Measurements from ENCODE around the gene MARCHF5.
A peak's percentile ranks its signal among the peaks of the same experiment; 100 is the strongest.

The MARCHF5 gene, protein sequence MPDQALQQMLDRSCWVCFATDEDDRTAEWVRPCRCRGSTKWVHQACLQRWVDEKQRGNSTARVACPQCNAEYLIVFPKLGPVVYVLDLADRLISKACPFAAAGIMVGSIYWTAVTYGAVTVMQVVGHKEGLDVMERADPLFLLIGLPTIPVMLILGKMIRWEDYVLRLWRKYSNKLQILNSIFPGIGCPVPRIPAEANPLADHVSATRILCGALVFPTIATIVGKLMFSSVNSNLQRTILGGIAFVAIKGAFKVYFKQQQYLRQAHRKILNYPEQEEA

DNA sequence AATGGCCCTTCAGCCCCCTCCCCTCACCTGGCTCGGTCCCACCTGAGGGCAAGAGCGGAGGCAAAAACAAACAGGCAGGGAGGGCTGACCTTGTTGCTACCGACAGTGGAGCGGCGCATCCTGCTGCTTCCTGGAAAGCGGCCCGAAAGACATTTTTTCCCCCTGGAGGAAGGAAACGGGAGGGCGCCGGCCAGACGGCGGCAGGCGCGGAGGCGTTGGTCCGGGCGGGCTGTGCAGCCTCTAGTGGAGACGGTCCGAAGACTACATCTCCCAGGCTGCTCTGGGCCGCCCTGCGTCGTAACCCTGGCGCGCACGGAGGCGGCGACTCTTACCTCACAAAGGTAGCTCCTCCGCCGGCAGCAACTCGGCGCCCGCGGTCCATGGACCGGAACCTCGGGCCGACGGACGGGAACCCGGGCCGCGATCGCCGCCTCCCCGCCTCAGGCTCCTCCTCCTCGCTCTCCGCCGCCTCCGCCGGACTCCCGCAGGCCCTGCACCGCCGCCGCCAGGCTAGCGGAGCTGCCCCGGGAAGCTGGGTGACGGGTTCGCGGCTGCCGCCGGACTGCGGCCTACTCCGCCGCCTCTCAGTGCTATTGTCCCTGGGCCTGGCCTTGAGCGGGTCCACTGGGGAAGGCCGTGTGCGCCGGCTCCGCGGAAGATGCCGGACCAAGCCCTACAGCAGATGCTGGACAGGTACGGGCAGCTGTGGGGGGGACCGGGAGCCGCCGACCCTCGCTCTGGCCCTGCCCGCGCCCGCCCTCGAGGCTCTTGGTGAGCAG, at the start of gene MARCHF5, which contains the start of gene CPEB3:
MARCHF5 (plus strand) TSS at position 331 of the 779 bp plus-strand sequence; CDS start at position 659, 328 bp downstream.
CPEB3 (minus strand) TSS at position 242 of the 779 bp plus-strand sequence. CDS start 50,728 bp downstream, outside the sequence.
- DNase-seq (ENCODE audit: low spot score), result peak; percentile 97

DNA sequence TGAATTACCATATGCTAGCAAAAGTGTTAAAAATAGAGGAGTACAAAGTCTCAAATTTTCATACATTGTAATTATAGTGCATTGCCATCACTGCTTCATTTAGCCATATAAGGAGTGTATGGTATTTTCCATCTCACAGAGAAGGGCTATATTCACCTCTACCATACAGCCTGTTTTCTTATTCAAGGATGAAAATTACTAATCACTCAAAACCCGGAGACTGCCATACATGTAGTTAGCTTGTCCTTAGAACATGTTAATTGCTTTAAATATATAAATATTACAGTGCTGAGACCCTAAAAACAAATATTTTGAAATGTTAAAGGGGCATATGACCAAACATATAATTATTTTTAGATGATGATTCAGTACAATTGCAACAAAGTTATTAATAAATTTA, 49.5 kb upstream of the MARCHF5 start:
- no peak for DNase-seq (ENCODE audit: low spot score)

DNA sequence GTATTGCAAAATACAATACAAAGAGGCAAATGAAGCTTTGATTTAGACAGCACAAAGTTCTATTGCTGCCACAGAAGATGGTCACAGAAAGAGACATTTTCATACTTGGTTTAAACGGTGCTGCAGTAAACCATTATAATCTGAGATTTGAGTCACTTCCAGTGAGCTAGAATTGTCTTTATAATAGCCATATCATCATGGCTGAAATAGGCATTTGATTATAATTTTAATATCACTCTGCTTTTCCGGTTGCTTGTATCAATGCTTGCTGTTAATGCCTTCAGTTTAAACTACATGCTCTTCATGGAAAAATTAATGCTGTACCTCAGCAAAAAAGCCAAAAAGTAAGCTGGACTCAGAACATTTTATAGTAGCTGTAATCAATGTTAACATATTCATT, 48.6 kb upstream of the MARCHF5 start:
- DNase-seq (ENCODE audit: low spot score), result no peak

DNA sequence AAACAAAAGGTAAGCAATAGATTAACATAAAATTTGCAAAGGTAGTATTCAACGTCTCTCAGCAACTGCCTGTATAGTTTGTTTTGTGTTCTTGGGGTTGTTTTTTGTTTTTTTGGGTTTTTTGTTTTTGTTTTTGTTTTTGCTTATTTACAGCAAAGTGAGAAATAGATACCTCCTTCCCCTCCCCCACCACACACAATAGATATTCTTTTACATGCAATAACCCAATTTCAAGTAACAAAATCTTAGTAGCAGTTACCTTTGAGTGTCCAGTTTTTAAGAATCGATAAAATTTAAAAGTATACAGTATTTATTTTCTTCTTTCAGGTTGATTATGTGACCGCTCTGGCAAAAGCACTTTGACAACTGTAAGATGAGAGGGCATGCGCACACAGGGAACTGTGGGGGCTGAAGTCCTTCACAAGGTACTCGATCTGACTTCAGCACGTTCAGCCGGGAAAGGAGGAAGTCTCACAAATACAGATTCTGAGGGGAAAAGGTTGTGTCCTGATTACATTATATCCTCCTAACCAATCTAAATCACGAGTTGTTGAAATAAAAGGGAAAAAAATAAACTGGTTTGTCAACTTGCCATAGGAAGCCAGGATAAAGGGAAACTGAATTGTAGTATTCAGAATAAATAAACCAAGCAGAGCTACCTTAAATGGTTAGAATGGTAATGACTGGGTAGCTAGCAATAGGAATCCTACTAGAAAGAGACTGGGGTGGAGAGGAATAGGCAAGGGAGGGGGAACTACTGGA, 47.9 kb upstream of the MARCHF5 start:
- peak; percentile 91 for DNase-seq (ENCODE audit: low spot score)

DNA sequence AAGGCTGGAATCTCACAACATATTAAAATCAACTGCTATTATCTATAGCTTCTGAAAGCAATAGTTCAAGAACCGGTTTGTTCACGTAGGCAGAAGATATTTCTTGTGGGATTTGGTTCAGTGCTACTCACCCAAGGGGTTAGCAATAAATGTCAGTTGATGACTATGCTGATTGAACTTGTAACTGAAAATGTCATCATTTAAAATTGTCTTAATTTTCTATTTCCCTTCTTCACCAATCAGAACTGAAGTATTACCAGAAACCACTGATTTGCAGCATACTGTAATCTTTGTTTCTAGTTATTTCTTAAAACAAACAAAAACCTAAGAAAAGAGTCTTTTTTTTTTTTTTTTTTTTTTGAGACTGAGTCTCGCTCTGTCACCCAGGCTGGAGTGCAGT, 46.2 kb upstream of the MARCHF5 start:
- no peak for DNase-seq (ENCODE audit: low spot score)

DNA sequence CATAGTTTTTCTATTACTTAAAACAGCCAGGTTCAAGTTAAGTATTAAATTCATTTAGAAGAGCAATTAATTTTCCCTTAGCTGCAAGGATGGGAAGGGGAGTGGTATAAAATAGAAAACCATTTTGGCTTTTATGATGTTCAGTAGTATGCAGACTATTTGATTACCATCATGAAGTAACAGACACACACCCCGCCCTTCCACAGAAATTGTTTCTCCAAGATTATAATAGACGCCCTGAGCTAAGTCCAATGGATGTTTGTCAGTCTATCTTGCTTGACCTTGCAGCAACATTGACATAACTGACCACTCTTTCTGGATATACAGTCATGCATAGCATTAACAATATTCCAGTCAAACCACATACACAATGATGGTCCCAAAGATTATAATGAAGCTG, 42.4 kb upstream of the MARCHF5 start:
- DNase-seq (ENCODE audit: low spot score), result no peak

DNA sequence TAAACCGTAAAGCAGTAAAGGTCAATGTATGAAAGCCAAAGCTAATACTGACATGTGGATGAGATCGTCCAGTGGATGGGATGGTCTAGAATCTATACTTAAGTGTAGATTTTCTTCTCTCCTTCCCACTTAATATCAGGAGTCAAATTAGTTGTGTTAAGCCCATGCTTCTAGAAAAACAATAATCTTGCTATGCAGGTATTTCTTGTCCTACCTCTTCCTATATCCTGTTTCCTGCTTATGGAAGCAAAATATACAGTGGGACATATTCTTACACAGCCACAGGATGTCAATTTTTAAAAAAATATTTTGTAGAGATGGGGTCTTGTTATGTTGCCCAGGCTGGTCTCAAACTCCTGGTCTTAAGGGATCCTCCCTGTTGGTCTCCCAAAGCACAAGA, 27.6 kb upstream of the MARCHF5 start:
- DNase-seq (ENCODE audit: low spot score), result no peak

DNA sequence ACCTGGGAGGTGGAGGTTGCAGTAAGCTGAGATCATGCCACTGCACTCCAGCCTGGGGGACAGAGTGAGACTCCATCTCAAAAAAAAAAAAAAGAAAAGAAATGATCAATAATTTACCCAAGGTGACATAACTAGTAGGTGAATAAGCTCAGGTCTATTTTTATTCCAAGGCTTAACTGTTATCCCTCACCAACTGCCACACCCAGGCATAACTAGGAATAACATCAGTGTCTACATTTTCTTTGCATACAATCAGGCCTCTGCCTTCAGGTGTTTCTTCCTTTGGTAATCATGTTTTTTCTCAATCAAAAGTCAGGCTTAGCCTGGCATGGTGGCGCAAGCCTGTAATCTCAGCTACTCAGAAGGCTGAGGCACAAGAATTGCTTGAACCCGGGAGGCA, 26.7 kb upstream of the MARCHF5 start:
- DNase-seq (ENCODE audit: low spot score), result no peak

DNA sequence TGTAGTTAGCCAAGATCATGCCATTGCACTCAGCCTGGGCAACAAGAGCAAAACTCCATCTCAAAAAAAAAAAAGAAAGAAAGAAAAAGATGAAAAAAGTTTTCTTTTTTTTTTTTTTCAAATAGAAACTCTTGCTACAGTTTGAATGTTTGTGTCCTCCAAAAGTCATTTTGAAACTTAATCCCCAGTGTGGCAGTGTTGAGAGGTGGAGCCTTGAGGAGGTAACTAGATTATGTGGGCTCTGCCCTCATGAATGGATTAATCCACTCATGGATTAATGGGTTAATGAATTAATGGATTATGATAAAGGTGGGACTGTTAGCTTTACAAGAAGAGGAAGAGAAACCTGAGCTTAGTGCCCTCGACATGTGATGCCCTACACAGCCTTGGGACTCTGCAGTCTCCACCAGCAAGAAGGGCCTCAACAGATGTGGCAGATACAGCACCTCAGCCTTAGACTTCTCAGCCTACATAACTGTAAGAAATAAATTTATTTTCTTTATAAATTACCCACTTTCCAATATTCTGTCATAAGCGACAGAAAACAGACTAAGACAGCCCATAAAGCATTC, 25.2 kb upstream of the MARCHF5 start:
- no peak for DNase-seq (ENCODE audit: low spot score)

DNA sequence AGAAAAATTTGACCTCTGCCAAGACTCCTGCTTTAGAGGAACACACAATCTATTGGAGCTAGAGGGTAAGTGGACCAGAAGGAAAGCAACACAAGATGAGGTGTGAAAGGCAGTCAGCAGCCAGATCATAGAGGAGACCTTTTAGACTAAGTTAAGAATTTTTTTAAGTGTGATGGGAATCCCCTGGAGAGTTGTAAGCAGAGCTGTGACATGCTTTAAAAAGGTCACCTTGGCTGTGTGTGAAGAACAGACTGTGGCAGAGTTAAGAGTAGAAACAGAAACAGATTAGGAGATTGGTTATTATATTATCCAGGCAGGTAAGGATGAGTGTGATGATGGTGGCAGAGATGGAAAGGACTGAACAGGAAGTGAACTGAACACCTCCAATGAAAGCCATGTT, 23.6 kb upstream of the MARCHF5 start:
- no peak for DNase-seq (ENCODE audit: low spot score)

DNA sequence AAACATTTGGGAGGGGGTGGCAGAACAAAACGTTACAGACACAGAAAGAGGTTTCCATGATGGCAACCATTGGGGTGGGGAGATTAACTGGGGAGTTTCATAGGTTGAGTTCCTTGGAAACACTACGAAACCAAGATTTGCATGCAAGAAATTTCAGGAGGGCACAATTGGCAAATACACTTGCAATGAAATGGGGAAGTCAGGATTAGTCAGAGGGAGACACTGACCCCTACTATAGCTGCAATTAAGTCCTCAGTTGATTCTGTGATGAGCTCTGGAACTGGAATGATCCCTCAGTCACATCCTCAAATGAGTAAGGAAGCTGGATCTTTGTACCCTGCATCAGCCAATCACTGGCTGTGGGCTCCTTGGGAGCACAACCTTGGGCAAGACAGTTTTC, 22.2 kb upstream of the MARCHF5 start:
- no peak for DNase-seq (ENCODE audit: low spot score)

DNA sequence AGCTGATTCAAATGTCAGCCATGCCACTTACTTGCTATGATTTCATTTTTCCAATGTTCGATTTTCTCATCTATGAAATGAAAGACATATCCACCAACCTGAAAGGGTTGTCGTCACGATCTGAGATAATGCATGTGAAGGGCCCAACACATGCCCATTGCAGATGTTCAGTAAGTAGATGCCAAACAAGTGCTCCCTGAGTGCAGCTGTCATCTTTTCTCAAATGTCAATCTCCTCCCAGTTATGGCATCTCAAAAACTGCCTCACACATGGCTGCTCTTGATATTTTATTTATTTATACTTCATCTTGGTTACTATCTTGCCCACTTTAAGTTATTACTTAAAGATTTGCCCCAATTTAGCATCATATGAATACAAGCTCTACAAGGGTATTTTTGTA, 16.9 kb upstream of the MARCHF5 start:
- no peak for DNase-seq (ENCODE audit: low spot score)

DNA sequence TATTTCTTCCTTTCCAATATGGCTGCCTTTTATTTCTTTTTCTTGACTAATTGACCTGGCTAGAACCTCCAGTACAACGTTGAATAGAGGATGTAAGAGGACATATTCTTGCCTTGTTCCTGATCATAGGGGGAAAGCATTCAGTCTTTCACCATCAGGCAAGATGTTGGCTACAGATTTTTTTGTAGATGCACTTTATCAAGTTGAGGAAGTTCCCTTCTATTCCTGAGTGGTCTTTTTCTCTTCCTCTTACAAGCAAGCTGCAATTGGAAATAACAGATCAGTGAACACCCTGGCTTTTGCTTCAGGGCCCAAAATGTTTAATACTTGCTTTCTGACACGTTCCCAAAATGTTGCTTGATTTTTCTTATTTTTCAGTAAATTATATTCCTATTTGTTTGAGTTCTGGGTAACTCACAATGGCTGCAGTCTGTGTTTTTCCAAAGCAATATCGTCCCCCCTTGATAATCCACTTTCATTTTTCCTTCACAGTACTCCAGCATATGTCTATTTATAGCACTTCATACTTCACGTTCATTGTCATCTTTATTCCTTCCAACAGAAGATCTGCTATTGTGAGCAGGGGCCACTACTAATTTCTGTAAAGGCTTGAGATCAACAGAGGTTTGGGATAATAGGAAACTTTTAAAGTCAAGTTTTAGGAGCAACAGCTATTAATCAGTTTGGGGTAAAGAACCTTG, 11.8 kb upstream of the MARCHF5 start:
- peak; percentile 26 for DNase-seq (ENCODE audit: low spot score)

DNA sequence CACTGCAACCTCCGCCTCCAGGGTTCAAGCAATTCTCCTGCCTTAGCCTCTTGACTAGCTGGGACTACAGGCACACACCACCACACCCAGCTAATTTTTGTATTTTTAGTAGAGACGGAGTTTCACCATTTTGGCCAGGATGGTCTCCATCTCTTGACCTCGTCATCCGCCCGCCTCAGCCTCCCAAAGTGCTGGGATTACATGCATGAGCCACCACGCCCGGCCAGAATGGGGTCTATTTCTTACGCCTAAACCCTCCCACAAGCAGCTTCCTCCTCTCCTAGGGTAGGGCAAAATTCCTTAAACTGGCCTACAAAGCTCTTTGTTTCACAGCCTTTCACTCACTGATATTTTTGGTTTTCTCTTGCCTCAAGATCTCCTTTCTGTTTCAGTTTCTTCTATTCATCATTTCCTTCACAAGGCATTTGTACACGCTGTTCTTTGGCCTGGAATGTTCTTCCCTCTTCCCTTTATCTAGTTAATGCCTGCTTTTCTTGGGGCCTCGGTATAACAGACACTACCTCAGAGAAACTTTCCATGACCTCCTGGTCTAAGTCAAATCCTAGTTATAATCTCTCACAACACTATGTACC, 6.8 kb upstream of the MARCHF5 start:
- peak; percentile 54 for DNase-seq (ENCODE audit: low spot score)

DNA sequence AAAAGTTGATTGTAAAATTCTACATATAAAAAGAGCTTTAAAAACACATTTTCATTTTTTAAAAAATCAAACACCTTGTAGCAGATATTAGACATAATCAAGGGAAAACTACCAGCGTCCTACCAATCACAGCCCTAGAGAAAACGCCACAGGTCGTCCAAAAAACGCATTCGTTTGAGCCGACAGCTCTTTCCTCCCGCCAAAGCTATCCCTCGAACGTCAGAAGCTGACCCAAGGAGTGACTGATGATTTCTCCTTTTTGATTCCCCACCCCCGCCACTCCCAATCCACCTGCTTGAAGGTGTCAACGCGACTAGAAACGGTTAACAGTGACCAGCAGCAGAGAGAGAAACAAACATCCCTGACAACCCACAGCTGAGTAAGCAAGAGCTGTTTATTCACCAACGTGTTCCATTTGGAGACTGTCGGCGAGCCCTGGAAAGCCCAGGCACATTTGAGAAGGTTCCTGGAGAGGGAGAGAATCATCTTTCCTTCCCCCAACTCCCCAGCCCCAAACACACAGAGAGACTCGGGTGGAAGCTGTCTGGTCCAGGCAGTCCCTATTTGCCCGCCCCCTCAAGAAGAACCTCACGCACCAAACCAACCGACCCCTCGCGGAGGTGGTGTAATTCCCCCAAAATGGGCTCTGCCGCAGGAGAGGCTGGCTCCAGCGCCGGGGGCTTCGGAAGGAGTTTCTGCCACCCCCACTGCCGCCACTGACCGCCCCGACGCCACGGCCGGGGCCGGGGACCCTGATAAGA, 711 bp upstream of the MARCHF5 start:
- DNase-seq (ENCODE audit: low spot score), result peak; percentile 55

DNA sequence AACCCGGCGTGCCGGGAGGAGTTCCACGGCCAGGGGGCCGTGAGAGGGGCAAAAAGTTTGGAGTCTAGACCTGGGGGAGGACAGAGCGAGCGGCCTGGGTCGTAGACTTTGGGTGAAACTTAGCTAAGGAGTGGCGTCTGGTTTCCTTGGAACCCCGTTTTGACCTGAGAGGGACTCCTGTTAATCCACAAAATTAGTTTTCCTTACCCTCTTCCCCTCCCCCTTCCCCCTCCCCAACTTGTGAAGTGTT, 574 bp downstream of the MARCHF5 start:
- no peak for DNase-seq (ENCODE audit: low spot score)

DNA sequence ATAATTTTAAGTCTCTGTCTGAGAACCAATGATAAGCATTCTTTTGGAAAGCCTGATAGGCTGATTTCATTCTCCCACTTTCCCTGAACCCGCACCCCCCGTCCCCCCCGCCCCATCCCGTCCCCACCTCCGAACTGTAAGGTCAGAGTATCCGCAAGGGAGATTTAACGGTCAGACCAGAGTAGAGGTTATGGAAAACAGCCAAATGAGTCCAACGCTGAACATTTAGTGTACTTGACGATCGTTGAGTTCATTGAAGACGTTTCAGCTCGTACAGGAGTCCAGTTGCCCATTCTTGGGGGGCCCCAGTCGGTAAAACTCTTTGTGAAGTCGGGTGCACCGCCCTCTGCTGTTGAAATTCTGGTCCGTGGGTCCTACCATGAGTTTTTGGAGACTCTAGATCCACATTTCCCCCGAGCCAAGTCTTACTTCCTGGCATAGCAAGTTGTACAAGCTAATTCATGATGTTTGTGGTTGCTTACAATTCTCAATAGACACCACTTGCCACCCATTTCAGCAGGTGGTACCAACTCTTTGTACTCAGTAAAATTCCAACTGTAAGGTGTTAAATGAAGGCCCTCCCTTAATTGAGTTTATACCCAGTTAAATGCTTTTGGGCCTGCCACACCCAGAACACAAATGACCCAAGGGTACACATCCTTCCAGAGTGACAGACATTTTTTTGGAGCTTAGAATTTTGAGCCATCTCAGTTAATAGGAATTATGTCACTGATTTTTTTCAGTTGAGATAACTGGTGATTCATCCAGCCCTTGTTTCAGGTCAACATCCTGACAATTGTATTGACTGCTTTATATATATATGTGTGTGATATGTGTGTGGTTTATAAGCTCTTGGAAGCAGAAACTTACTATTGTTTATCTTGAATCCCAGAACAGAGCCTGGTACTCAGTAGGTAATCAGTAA, 1.2 kb downstream of the MARCHF5 start:
- DNase-seq (ENCODE audit: low spot score), result peak; percentile 52

DNA sequence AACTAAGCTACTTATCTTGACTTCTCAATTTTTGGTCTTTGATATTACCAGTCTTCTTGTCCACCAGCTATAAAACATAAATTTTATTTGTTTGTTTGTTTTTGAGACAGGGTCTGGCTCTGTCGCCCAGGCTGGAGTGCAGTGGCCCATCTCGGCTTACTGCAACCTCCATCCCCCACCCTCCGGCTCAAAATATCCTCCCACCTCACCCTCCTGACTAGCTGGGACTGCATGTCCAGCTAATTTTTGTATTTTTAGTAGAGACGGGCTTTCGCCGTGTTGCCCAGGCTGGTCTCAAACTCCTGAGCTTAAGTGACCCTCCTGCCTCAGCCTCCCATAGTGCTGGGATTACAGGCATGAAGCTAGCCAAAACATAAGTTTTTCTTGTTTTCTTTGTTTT, 7.5 kb downstream of the MARCHF5 start:
- DNase-seq (ENCODE audit: low spot score), result no peak

DNA sequence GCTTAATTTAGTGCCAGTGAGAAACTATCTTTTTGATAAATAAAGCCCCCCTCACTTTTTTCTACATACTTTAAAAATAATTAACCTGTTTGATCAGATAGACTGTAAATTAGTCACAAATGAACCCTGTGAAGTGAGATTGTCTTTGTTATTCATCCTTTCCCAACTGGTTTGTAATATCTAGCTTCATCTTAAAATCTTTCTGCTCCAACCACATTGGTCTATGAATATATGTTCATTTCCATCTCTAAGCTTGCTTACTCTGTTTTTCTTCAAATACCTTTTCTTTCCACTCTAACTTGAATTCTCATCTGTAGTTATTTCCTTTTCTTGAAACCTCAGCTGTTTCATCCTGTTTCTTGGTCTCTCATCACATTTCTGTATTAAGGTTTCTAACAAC, 12.1 kb downstream of the MARCHF5 start:
- DNase-seq (ENCODE audit: low spot score), result no peak

DNA sequence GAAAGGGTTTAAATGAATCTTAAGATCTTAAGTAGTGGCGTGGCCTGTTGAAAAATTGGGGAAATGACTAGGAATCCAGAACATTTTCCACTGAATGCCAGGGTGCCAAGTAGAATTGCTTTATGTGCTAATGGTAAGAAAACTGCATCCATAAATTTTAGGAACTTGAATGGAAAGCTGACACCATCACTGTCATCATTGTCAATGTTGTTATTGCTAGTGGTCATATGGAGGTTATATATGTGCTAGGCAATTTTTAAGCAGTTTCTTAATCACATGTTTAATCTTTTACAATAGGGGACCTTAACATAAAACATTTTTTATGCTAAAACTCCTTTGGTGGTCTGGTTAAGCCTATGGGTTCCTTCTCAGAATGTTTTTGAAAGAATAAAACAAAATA, 13.1 kb downstream of the MARCHF5 start:
- DNase-seq (ENCODE audit: low spot score), result no peak

Measured in Ammon's horn (tissue), 1 donor.